GM19438 (cell line): ENCODE measurements around the gene SMAD3.

ENCODE experiments used
- ATAC-seq: cut with Tn5 transposase; IDR thresholded peaks from one replicate; pipeline ENCODE4 v1.9.1; 2021; ENCODE audit warnings: low read depth; ENCODE audit not compliant: unreplicated experiment

SMAD3 gene

GRCh38 chr15:67156834-67157233, 91.4 kb downstream of the SMAD3 start:
- ATAC-seq: no peak

GRCh38 chr15:67157521-67158252, 92.3 kb downstream of the SMAD3 start:
- no peak for ATAC-seq

- ATAC-seq: no peak
Measured at GRCh38 chr15:67158367-67158766, 93.0 kb downstream of the SMAD3 start.

- ATAC-seq: no peak
Measured at GRCh38 chr15:67161412-67161811, 96.0 kb downstream of the SMAD3 start.

GRCh38 chr15:67161881-67162280, 96.5 kb downstream of the SMAD3 start:
- ATAC-seq: no peak

GRCh38 chr15:67163180-67163579, 97.8 kb downstream of the SMAD3 start:
- ATAC-seq: no peak

GRCh38 chr15:67164401-67164791, 99.0 kb downstream of the SMAD3 start:
- ATAC-seq: no peak

- ATAC-seq: no peak
Measured at GRCh38 chr15:67164811-67165253, 99.4 kb downstream of the SMAD3 start.

GRCh38 chr15:67165254-67166253, 100.2 kb downstream of the SMAD3 start:
- ATAC-seq: no peak

- no peak for ATAC-seq
Measured at GRCh38 chr15:67166280-67167009, 101.0 kb downstream of the SMAD3 start.

GRCh38 chr15:67167091-67167490, 101.7 kb downstream of the SMAD3 start:
- ATAC-seq: no peak

GRCh38 chr15:67168694-67169093, 103.3 kb downstream of the SMAD3 start:
- ATAC-seq: no peak

GRCh38 chr15:67170143-67170925, 104.9 kb downstream of the SMAD3 start:
- no peak for ATAC-seq

- ATAC-seq: no peak
Measured at GRCh38 chr15:67171471-67171870, 106.1 kb downstream of the SMAD3 start.

GRCh38 chr15:67172172-67172571, 106.8 kb downstream of the SMAD3 start:
- ATAC-seq: no peak

GRCh38 chr15:67173005-67173404, 107.6 kb downstream of the SMAD3 start:
- no peak for ATAC-seq

GRCh38 chr15:67173786-67174185, 108.4 kb downstream of the SMAD3 start:
- no peak for ATAC-seq

- no peak for ATAC-seq
Measured at GRCh38 chr15:67174446-67174845, 109.0 kb downstream of the SMAD3 start.

- ATAC-seq: no peak
Measured at GRCh38 chr15:67174864-67175573, 109.6 kb downstream of the SMAD3 start.
